Sigmoid colon (tissue), 7 donors: Measurements from ENCODE around the gene DIP2C. TPM values are rescaled to one million over a fixed set of nuclear protein-coding genes. Genes with fewer than 3 reads are reported as not detected.

Experiments
- DNase-seq: peaks from one replicate; pipeline ENCODE4 v3.0.0-alpha.2; 2019
- H3K27ac ChIP-seq, 4 donors: fragments of 200-600 bp; sonication (generic); one replicate each; pipeline ENCODE4 v1.5.1; 2016 to 2019; ENCODE audit warnings: mild to moderate bottlenecking in 1 of 4
- H3K27me3 ChIP-seq, 3 donors: fragments of 200-600 bp; sonication (generic); one replicate each; pipeline ENCODE4 v1.5.1; 2019; ENCODE audit warnings: mild to moderate bottlenecking in 1 of 3
- H3K36me3 ChIP-seq, 4 donors: fragments of 200-600 bp; sonication (generic); one replicate each; pipeline ENCODE4 v1.5.1; 2016 to 2019
- H3K4me1 ChIP-seq, 4 donors: fragments of 200-600 bp; sonication (generic); one replicate each; pipeline ENCODE4 v1.5.1; 2017 to 2019
- H3K4me3 ChIP-seq, 4 donors: fragments of 200-600 bp; sonication (generic); one replicate each; pipeline ENCODE4 v1.5.1; 2017 to 2019; ENCODE audit warnings: mild to moderate bottlenecking in 2 of 4, moderate library complexity in 1 of 4
- H3K9me3 ChIP-seq, 4 donors: fragments of 200-600 bp in 3 of 4; sonication (generic) in 3 of 4; one replicate each; pipeline versions ENCODE4 v1.5.1 to v1.6.1; 2013 to 2019
- EP300 ChIP-seq, 4 donors: sonication (generic); formaldehyde crosslinking; IDR thresholded peaks; one replicate each; pipeline ENCODE4 v1.6.1; 2017; ENCODE audit warnings: antibody characterized with exemption in 4 of 4
- POLR2A ChIP-seq, 2 donors: fragments of 450-650 bp; IDR thresholded peaks; one replicate each; pipeline ENCODE4 v1.6.1; 2016; ENCODE audit warnings: antibody characterized with exemption in 2 of 2, mild to moderate bottlenecking in 2 of 2, moderate library complexity in 2 of 2
- POLR2AphosphoS5 ChIP-seq, 4 donors: sonication (generic); formaldehyde crosslinking; IDR thresholded peaks; one replicate each; pipeline ENCODE4 v1.6.1; 2017; ENCODE audit warnings: antibody characterized with exemption in 4 of 4
- WGBS, 2 donors: extraction: QIAGEN DNeasy Blood & Tissue Kit; methylation state at CpG; one replicate each; pipeline ENCODE4 v1.1.7; 2013; 5-methylcytosine and 5-hydroxymethylcytosine counted together
- intact Hi-C: fragments of 100-400 bp; cut with DNase I; formaldehyde crosslinking; loops from one replicate; pipeline ENCODE4 v1.15.1; 2023
- polyA plus RNA-seq, 3 donors: library from polyadenylated mRNA; stranded (reverse); fragments of 200-250 nt; gene quantifications; one replicate each; pipeline ENCODE4 v1.2.3, GENCODE V29; 2013
- total RNA-seq, 4 donors: library from RNA; depleted of rRNA; stranded (reverse); fragments of >200 nt; gene quantifications; one replicate each; pipeline ENCODE4 v1.1.0, GENCODE V29; 2016
- TF ChIP-seq, protein P1 (sequence below), 4 experiments: fragments of 450-650 bp in 3 of 4; fragments of 200-600 bp in 1 of 4; IDR thresholded peaks; one replicate each; pipeline ENCODE4 v1.5.1; 2016 to 2019; ENCODE audit warnings: antibody characterized with exemption in 4 of 4, mild to moderate bottlenecking in 3 of 4, moderate library complexity in 2 of 4
- donor health status: healthy with polysubstance abuse.
- donor health status: Bipolar disorder and iron deficiency.
- donor health status: healthy.

DIP2C gene
- total and polyA plus RNA-seq, 7 donors = 1.8 to 67.9 (median 42.1) TPM

DNA sequence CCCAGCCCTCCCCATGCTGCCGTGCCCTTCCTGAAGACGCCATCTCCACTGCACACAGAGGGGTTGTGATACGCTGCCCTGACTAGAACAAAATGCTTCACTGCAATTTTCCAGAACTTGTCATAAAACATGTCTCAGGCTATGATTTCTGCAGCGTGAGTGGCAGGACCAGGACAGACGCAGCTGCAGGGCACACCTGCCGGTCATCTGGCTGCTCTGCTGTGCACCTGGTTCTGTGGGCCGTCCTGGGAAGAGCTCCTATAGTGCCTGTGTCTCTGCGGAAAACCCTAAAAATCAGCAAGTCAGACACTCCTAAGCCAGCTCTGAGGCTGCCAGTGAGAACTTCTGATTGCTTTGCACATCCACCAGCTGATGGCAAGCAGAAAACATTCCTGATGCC lies 39.7 kb upstream of the DIP2C start:
- 25 to 73% methylated on average over 8 of the region's 8 CpGs for WGBS, 2 donors
- no peaks in the 10 kb centered on the region for H3K9me3 ChIP-seq

DNA sequence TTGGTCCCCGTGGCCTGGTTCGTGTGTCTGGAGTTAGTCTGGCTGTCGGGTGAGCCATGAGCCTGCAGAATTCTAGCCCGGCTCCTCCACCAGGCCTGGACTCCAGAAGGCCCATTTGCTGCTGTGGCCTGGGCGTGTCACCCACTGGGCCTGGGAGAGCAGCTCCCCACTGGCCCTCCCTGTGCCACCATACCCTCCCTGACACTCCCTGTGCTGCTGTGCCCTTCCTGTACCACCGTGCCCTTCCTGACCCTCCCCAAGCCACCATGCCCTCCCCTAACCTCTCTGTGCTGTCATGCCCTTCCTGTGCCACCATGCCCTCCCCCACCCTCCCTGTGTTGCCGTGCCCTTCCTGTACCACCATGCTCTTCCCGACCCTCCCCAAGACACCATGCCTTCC lies 39.1 kb upstream of the DIP2C start:
- TF ChIP-seq POLR2A (IDR thresholded peaks at IDR 0.05) (no peak), EP300 (IDR thresholded peaks at IDR 0.05) (no peak), POLR2AphosphoS5 (IDR thresholded peaks at IDR 0.05) (no peak)
- TF ChIP-seq, protein P1, sequence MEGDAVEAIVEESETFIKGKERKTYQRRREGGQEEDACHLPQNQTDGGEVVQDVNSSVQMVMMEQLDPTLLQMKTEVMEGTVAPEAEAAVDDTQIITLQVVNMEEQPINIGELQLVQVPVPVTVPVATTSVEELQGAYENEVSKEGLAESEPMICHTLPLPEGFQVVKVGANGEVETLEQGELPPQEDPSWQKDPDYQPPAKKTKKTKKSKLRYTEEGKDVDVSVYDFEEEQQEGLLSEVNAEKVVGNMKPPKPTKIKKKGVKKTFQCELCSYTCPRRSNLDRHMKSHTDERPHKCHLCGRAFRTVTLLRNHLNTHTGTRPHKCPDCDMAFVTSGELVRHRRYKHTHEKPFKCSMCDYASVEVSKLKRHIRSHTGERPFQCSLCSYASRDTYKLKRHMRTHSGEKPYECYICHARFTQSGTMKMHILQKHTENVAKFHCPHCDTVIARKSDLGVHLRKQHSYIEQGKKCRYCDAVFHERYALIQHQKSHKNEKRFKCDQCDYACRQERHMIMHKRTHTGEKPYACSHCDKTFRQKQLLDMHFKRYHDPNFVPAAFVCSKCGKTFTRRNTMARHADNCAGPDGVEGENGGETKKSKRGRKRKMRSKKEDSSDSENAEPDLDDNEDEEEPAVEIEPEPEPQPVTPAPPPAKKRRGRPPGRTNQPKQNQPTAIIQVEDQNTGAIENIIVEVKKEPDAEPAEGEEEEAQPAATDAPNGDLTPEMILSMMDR (IDR thresholded peaks at IDR 0.05) = no peak
- 54 to 75% methylated on average over 8 of the region's 8 CpGs for WGBS, 2 donors
- H3K27me3 ChIP-seq = no peaks in the 10 kb centered on the region
- H3K4me1 ChIP-seq = no peaks in the 10 kb centered on the region
- H3K4me3 ChIP-seq = no peak overlapping the region
- no peaks in the 10 kb centered on the region for H3K9me3 ChIP-seq
- no peak overlapping the region for H3K27ac ChIP-seq
- H3K36me3 ChIP-seq = no peaks in the 10 kb centered on the region
- DNase-seq = no peak
- intact Hi-C loops = no loop called here

More for the DNA sequence above, 39.7 kb upstream of the DIP2C start:
- no peak for DNase-seq
- Histone ChIP-seq H3K4me1 (no peaks in the 10 kb centered on the region), H3K4me3 (no peak overlapping the region), H3K27ac (no peak overlapping the region), H3K27me3 (no peaks in the 10 kb centered on the region), H3K36me3 (no peaks in the 10 kb centered on the region)
- intact Hi-C loops = no loop called here
- TF ChIP-seq, protein P1 (IDR thresholded peaks at IDR 0.05) = no peak
- no peak for TF ChIP-seq POLR2A (IDR thresholded peaks at IDR 0.05)
- TF ChIP-seq POLR2AphosphoS5 (IDR thresholded peaks at IDR 0.05) = no peak

DNA sequence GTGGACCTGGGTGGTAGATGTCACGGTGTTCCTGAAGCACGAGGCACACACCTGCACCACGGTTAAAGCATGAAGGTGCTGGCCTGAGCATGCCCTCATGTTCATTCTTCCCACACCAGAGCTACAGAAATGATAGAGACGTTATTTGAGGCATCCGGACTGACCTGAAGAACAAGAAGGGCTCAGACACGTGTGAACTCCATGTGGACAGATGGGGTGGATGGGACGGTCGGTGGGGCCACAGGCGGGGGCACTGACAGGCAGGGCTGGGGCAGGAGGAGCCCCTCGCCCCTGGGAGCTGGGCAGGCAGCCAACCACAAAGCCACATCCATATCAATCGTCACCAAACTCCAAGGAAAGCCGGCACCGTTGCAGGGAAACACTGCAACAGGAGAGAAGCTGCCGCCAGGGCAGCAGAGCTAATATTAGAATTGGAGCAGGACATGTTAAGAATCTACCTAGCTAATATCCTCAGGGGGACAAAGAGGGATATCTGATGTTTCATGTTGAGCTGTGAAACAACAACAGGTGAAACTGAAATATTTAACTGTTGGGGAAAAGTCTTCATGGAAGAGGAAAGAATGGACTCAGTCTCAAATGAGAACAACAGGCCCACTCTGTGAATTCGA lies 37.8 kb upstream of the DIP2C start:
- no peak for DNase-seq
- TF ChIP-seq, protein P1 (IDR thresholded peaks at IDR 0.05) = no peak
- TF ChIP-seq EP300 (IDR thresholded peaks at IDR 0.05) (no peak), POLR2A (IDR thresholded peaks at IDR 0.05) (no peak), POLR2AphosphoS5 (IDR thresholded peaks at IDR 0.05) (no peak)
- H3K36me3 ChIP-seq = no peaks in the 10 kb centered on the region
- H3K27me3 ChIP-seq = no peaks in the 10 kb centered on the region
- intact Hi-C loops = no loop called here
- H3K4me1 ChIP-seq = no peaks in the 10 kb centered on the region
- H3K27ac ChIP-seq = no peak overlapping the region
- no peaks in the 10 kb centered on the region for H3K9me3 ChIP-seq
- no peak overlapping the region for H3K4me3 ChIP-seq
- whole genome bisulfite sequencing, 2 donors = 72 to 75% methylated on average over 15 of the region's 15 CpGs

DNA sequence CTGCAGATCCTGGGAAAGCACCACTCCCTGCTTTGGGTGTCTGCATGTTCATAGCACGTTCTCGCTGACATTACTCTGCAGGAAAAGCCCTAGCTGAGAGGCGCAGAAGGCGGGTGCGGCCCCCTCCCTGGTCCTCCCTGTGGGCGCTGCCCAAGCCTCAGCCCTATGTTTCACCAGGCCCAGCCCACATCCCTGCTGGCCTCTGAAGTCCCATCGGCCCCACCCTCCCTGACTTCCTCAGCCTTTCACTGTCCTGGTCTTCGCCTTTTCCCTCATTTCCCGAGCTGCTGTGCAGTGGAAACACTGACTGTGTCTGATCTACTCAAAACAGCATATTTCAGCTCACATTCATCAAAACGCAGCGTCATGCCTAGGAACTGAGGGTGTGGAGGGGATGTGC lies 36.3 kb upstream of the DIP2C start:
- no peaks in the 10 kb centered on the region for H3K4me1 ChIP-seq
- H3K27ac ChIP-seq = no peak overlapping the region
- H3K9me3 ChIP-seq = no peaks in the 10 kb centered on the region
- intact Hi-C loops = no loop called here
- no peaks in the 10 kb centered on the region for H3K27me3 ChIP-seq
- no peaks in the 10 kb centered on the region for H3K36me3 ChIP-seq
- DNase-seq = no peak
- no peak overlapping the region for H3K4me3 ChIP-seq
- TF ChIP-seq POLR2A (IDR thresholded peaks at IDR 0.05) (no peak), POLR2AphosphoS5 (IDR thresholded peaks at IDR 0.05) (no peak), EP300 (IDR thresholded peaks at IDR 0.05) (no peak)
- TF ChIP-seq, protein P1 (IDR thresholded peaks at IDR 0.05) = no peak
- WGBS, 2 donors = 70% methylated on average over 11 of the region's 11 CpGs

DNA sequence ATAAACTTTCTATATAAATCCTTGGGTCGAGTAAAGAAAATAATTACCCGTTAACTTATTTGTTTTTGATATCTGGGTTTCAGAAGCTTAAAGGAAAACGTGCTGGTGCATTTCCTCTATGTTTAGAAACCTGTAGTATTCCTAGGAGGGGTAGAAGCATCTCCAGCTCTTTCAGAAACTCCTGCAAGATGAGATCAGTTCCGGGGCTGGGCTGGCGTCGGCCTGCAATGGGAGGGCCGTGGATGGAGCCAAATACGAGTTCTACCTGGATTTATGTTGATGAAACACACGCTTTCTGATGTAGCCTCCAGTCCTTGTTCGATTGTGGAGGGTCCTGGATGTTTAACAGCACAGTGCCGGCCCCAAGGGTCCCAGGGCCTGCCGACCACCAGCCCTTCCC lies 35.8 kb upstream of the DIP2C start:
- Histone ChIP-seq H3K27me3 (no peaks in the 10 kb centered on the region), H3K9me3 (no peaks in the 10 kb centered on the region), H3K4me1 (no peaks in the 10 kb centered on the region), H3K27ac (no peak overlapping the region), H3K36me3 (no peaks in the 10 kb centered on the region), H3K4me3 (no peak overlapping the region)
- intact Hi-C loops = no loop called here
- TF ChIP-seq POLR2A (IDR thresholded peaks at IDR 0.05) (no peak), POLR2AphosphoS5 (IDR thresholded peaks at IDR 0.05) (no peak)
- no peak for DNase-seq
- 67 to 76% methylated on average over 12 of the region's 12 CpGs for WGBS, 2 donors
